NCI-H2196 (cell line): ENCODE results near the gene OR1I1.
A peak's percentile ranks its signal among the peaks of the same experiment; 100 is the strongest.
"Not testable (repeated sequence)": the region's sequence is repeated elsewhere in the genome, so short reads cannot be mapped to it uniquely, and the experiment has no call there.

Experiments used
- DNase-seq: peaks from one replicate; lab custom pipeline; 2025; ENCODE audit not compliant: unreplicated experiment; lab: John Stamatoyannopoulos, UW

OR1I1 gene

GRCh38 chr19:15081911-15082310 lies at the start of gene OR1I1:
OR1I1 (plus strand) TSS chr19:15082211; CDS start chr19:15087066, 4,855 bp downstream.
- no peak for DNase-seq

GRCh38 chr19:15035795-15036311 lies 46.2 kb upstream of the OR1I1 start:
- no peak for DNase-seq

GRCh38 chr19:15037586-15037985 lies 44.4 kb upstream of the OR1I1 start:
- DNase-seq: no peak

GRCh38 chr19:15038294-15038693 lies 43.7 kb upstream of the OR1I1 start:
- DNase-seq: no peak

GRCh38 chr19:15042003-15042402 lies 40.0 kb upstream of the OR1I1 start:
- no peak for DNase-seq

GRCh38 chr19:15042826-15043225 lies 39.2 kb upstream of the OR1I1 start:
- DNase-seq: no peak

GRCh38 chr19:15045506-15045905 lies 36.5 kb upstream of the OR1I1 start:
- DNase-seq: no peak

- no peak for DNase-seq
These were observed 34.3 kb upstream of the OR1I1 start for GRCh38 chr19:15047680-15048079.

- no peak for DNase-seq
These were observed 33.9 kb upstream of the OR1I1 start for GRCh38 chr19:15048128-15048527.

- DNase-seq: no peak
These were observed 33.0 kb upstream of the OR1I1 start, which contains the start of gene CASP14 for GRCh38 chr19:15048885-15049541. CASP14 (plus strand) TSS chr19:15049480; CDS start chr19:15052252, 2,772 bp downstream.

- DNase-seq: no peak
These were observed 31.4 kb upstream of the OR1I1 start for GRCh38 chr19:15050639-15051038.

GRCh38 chr19:15062036-15062435 lies 20.0 kb upstream of the OR1I1 start:
- no peak for DNase-seq

- not testable (repeated sequence) for DNase-seq
These were observed 11.6 kb upstream of the OR1I1 start for GRCh38 chr19:15070386-15070785.

- DNase-seq: no peak
These were observed 8.9 kb upstream of the OR1I1 start for GRCh38 chr19:15072930-15073647.

GRCh38 chr19:15074371-15074770 lies 7.6 kb upstream of the OR1I1 start:
- no peak for DNase-seq

GRCh38 chr19:15075806-15076205 lies 6.2 kb upstream of the OR1I1 start:
- no peak for DNase-seq

GRCh38 chr19:15080002-15080401 lies 2.0 kb upstream of the OR1I1 start:
- DNase-seq: not testable (repeated sequence)

GRCh38 chr19:15087182-15087581 lies 5.2 kb downstream of the OR1I1 start:
- no peak for DNase-seq

- DNase-seq: peak; percentile 80
These were observed 10.1 kb downstream of the OR1I1 start for GRCh38 chr19:15091918-15092753.

- DNase-seq: no peak
These were observed 11.0 kb downstream of the OR1I1 start for GRCh38 chr19:15093001-15093400.

- no peak for DNase-seq
These were observed 14.2 kb downstream of the OR1I1 start for GRCh38 chr19:15096223-15096622.
